CD4-positive, alpha-beta T cell treated with Interleukin-4 for 1 hour (primary cell): ENCODE data around the gene RSRC1.
"Not testable (repeated sequence)": the region's sequence is repeated elsewhere in the genome, so short reads cannot be mapped to it uniquely, and the experiment has no call there.

ENCODE experiments used
- DNase-seq, 2 donors: peaks; one replicate each; pipeline ENCODE4 v3.0.0-alpha.2; 2020 to 2022

RSRC1 gene

GRCh38 chr3:158109804-158110657, at the start of gene RSRC1:
Gene RSRC1 (plus strand): TSS chr3:158110089. CDS start chr3:158122105, 12,016 bp downstream.
- DNase-seq = peak; percentile 80 to 84

- not testable (repeated sequence) for DNase-seq
Observed at GRCh38 chr3:158065574-158065973, 44.3 kb upstream of the RSRC1 start.

GRCh38 chr3:158072790-158073189, 37.1 kb upstream of the RSRC1 start:
- no peak for DNase-seq

- no peak for DNase-seq
Observed at GRCh38 chr3:158074591-158074990, 35.3 kb upstream of the RSRC1 start.

GRCh38 chr3:158079599-158079998, 30.3 kb upstream of the RSRC1 start:
- no peak for DNase-seq

GRCh38 chr3:158084651-158085050, 25.2 kb upstream of the RSRC1 start:
- DNase-seq = no peak

- DNase-seq = no peak
Observed at GRCh38 chr3:158085358-158085757, 24.5 kb upstream of the RSRC1 start.

GRCh38 chr3:158085931-158086330, 24.0 kb upstream of the RSRC1 start:
- DNase-seq = no peak

- DNase-seq = no peak
Observed at GRCh38 chr3:158086361-158086760, 23.5 kb upstream of the RSRC1 start.

- DNase-seq = no peak
Observed at GRCh38 chr3:158086776-158087175, 23.1 kb upstream of the RSRC1 start.

- no peak for DNase-seq
Observed at GRCh38 chr3:158091531-158091930, 18.4 kb upstream of the RSRC1 start.

- no peak for DNase-seq
Observed at GRCh38 chr3:158093526-158093925, 16.4 kb upstream of the RSRC1 start.

GRCh38 chr3:158094235-158095110, 15.4 kb upstream of the RSRC1 start:
- no peak for DNase-seq

GRCh38 chr3:158095111-158095813, 14.6 kb upstream of the RSRC1 start:
- DNase-seq = no peak

- DNase-seq = no peak
Observed at GRCh38 chr3:158095814-158096704, 13.8 kb upstream of the RSRC1 start.

- DNase-seq = no peak
Observed at GRCh38 chr3:158097081-158097592, 12.8 kb upstream of the RSRC1 start.

GRCh38 chr3:158097593-158098308, 12.1 kb upstream of the RSRC1 start:
- DNase-seq = peak; percentile 77 to 79

- no peak for DNase-seq
Observed at GRCh38 chr3:158098309-158098639, 11.6 kb upstream of the RSRC1 start.

GRCh38 chr3:158098834-158099424, 11.0 kb upstream of the RSRC1 start:
- DNase-seq = no peak

GRCh38 chr3:158100681-158101080, 9.2 kb upstream of the RSRC1 start:
- no peak for DNase-seq
